OCI-LY1 (cell line): ENCODE results near the gene LGALS8.

Source experiments
- H2AFZ ChIP-seq: fragments of 200-600 bp; sonication (generic), shearing (Covaris generic); 2 replicates; pipeline ENCODE4 v1.6.0; 2014; ENCODE audit warnings: antibody characterized with exemption, mild to moderate bottlenecking, low read length
- H3F3A ChIP-seq: fragments of 200-600 bp; sonication (generic), shearing (Covaris generic); 2 replicates; pipeline ENCODE4 v1.6.0; 2014; ENCODE audit warnings: mild to moderate bottlenecking, antibody characterized with exemption, low read length, moderate library complexity; ENCODE audit not compliant: insufficient read depth
- H3K27ac ChIP-seq: fragments of 200-600 bp; sonication (generic); 2 replicates; pipeline ENCODE4 v1.5.1; 2014; ENCODE audit warnings: low read length, mixed run types, mild to moderate bottlenecking, low read depth; ENCODE audit not compliant: poor library complexity, severe bottlenecking
- H3K27me3 ChIP-seq: fragments of 200-600 bp; sonication (generic); 2 replicates; pipeline ENCODE4 v1.6.0; 2014; ENCODE audit warnings: antibody characterized with exemption, mild to moderate bottlenecking, low read length, moderate library complexity; ENCODE audit not compliant: insufficient read depth
- H3K36me3 ChIP-seq: fragments of 200-600 bp; sonication (generic); 2 replicates; pipeline ENCODE4 v1.6.1; 2014; ENCODE audit warnings: mild to moderate bottlenecking, antibody characterized with exemption, low read length, moderate library complexity, mixed read lengths; ENCODE audit not compliant: insufficient read depth
- H3K4me1 ChIP-seq: fragments of 200-600 bp; sonication (generic); 2 replicates; pipeline ENCODE4 v1.5.1; 2014; ENCODE audit warnings: mild to moderate bottlenecking, low read length, moderate library complexity; ENCODE audit not compliant: insufficient read depth, severe bottlenecking
- H3K4me2 ChIP-seq: fragments of 200-600 bp; sonication (generic), shearing (Covaris generic); 2 replicates; pipeline ENCODE4 v1.6.1; 2014; ENCODE audit warnings: low read length
- H3K4me3 ChIP-seq: fragments of 200-600 bp; sonication (generic); 2 replicates; pipeline ENCODE4 v1.5.1; 2014; ENCODE audit warnings: low read length, low read depth, mild to moderate bottlenecking, mixed read lengths; ENCODE audit not compliant: poor library complexity, severe bottlenecking
- H3K79me2 ChIP-seq: fragments of 200-600 bp; shearing (Covaris generic); 2 replicates; pipeline ENCODE4 v1.6.1; 2016; ENCODE audit warnings: mixed run types, low read length, mixed read lengths; ENCODE audit not compliant: insufficient read depth
- H3K9ac ChIP-seq: fragments of 200-600 bp; sonication (generic), shearing (Covaris generic); 2 replicates; pipeline ENCODE4 v1.6.1; 2014; ENCODE audit warnings: mild to moderate bottlenecking, low read length, mixed read lengths
- H3K9me2 ChIP-seq: fragments of 200-600 bp; sonication (generic), shearing (Covaris generic); 2 replicates; pipeline ENCODE4 v1.6.1; 2014; ENCODE audit warnings: low read depth, mild to moderate bottlenecking, low read length, mixed read lengths
- H3K9me3 ChIP-seq: fragments of 200-600 bp; shearing (Covaris generic); 2 replicates; pipeline ENCODE4 v1.6.1; 2014; ENCODE audit warnings: low read length, mixed read lengths
- H4K20me1 ChIP-seq: fragments of 200-600 bp; sonication (generic), shearing (Covaris generic); 2 replicates; pipeline ENCODE4 v1.6.0; 2016; ENCODE audit warnings: mild to moderate bottlenecking, low read length; ENCODE audit not compliant: insufficient read depth
- CTCF ChIP-seq: fragments of 200-600 bp; sonication (generic), shearing (Covaris generic); IDR thresholded peaks from 2 replicates; pipeline ENCODE4 v1.5.1; 2017; ENCODE audit warnings: mild to moderate bottlenecking, antibody characterized with exemption, low read length, moderate library complexity, mixed read lengths
- EZH2 ChIP-seq: fragments of 200-600 bp; sonication (generic), shearing (Covaris generic); IDR thresholded peaks from 2 replicates; pipeline ENCODE4 v1.8.0; 2017; ENCODE audit warnings: borderline replicate concordance, mixed run types, mild to moderate bottlenecking, antibody characterized with exemption, low read length, moderate library complexity, mixed read lengths

Gene LGALS8

DNA sequence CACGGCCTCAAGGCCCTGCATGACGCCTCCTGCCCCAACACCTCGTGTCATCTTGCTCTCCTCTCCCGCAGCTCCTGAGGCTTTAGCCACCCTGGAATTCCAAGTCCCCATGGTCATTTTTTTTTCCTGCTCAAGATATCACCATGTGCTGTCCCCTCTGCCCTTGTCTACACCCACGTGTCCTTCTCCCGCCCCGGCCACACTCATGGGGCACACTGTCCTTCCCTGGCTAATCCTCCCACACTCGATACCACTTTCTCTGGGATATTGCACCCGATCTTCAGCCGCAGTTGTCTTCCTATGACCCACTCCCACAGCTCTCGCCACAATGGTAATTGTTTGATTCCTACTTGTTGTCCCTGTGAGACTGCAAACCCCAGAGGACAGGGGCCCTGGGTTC lies 29.7 kb upstream of the LGALS8 start:
- TF ChIP-seq CTCF = no peak
- no peak for TF ChIP-seq EZH2
- H3K4me1 ChIP-seq = no peaks in the 10 kb centered on the region
- H3K4me3 ChIP-seq = no peak overlapping the region

GRCh38 chr1:236494586-236495466 lies 29.0 kb upstream of the LGALS8 start:
- Histone ChIP-seq H3K4me3 (no peak overlapping the region), H3K9ac (no peak overlapping the region), H3K9me2 (no peaks in the 10 kb centered on the region), H3K4me1 (no peaks in the 10 kb centered on the region), H2AFZ (no peak overlapping the region), H3K27me3 (no peaks in the 10 kb centered on the region), H3K9me3 (no peaks in the 10 kb centered on the region), H3K27ac (no peak overlapping the region), H3K36me3 (no peaks in the 10 kb centered on the region), H3K79me2 (no peaks in the 10 kb centered on the region), H3F3A (no peaks in the 10 kb centered on the region), H4K20me1 (no peaks in the 10 kb centered on the region), H3K4me2 (no peak overlapping the region)
- no peak for TF ChIP-seq CTCF
- no peak for TF ChIP-seq EZH2

More for the DNA sequence above, 29.7 kb upstream of the LGALS8 start:
- Histone ChIP-seq H3K9me3 (no peaks in the 10 kb centered on the region), H3K9me2 (no peaks in the 10 kb centered on the region), H2AFZ (no peak overlapping the region), H3K27ac (no peak overlapping the region), H3K27me3 (no peaks in the 10 kb centered on the region), H4K20me1 (no peaks in the 10 kb centered on the region), H3K79me2 (no peaks in the 10 kb centered on the region), H3K4me2 (no peak overlapping the region), H3K9ac (no peak overlapping the region), H3F3A (no peaks in the 10 kb centered on the region), H3K36me3 (no peaks in the 10 kb centered on the region)

GRCh38 chr1:236495467-236496112 lies 28.2 kb upstream of the LGALS8 start:
- Histone ChIP-seq H3K9me3 (no peaks in the 10 kb centered on the region), H3K4me1 (no peaks in the 10 kb centered on the region), H4K20me1 (no peaks in the 10 kb centered on the region), H3K9me2 (no peaks in the 10 kb centered on the region), H3K4me2 (no peak overlapping the region), H3K27ac (no peak overlapping the region), H3K4me3 (no peak overlapping the region), H3K9ac (no peak overlapping the region), H2AFZ (no peak overlapping the region), H3F3A (no peaks in the 10 kb centered on the region), H3K27me3 (no peaks in the 10 kb centered on the region), H3K36me3 (no peaks in the 10 kb centered on the region), H3K79me2 (no peaks in the 10 kb centered on the region)
- no peak for TF ChIP-seq CTCF
- no peak for TF ChIP-seq EZH2
